ENCODE measurements around the gene STMP1. TPM values are rescaled to one million over a fixed set of nuclear protein-coding genes. Genes with fewer than 3 reads are reported as not detected.

The STMP1 gene
- total and polyA plus RNA-seq, 10 donors = 17.4 to 27.0 (median 23.1) TPM

DNA sequence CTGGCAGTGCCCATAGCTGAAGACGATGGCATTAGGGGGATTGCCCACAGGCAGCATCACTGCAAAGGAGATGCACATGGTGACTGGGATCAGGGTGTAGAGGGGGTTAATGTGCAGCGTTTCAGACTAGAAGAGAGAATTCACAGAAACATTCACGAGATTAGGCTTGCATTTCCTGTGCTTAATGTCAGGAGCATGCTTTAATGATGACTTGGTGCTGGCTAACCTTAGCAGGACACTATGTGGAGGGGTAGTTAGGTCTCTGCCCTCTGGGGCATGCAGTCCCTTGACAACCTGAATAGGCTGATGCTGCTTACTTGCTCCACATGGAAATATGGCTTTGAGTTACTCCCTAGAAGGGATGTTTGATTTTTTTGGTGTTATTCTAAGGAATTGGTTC, 21.8 kb downstream of the STMP1 start:
- Histone ChIP-seq H3K9me3 (no peaks in the 10 kb centered on the region), H3K27me3 (replicated peaks in 1 of 7) (no peaks in the 10 kb centered on the region), H3K4me3 (no peak overlapping the region), H3K36me3 (peaks cover 0 to 53% (median 0%) of the 10 kb centered on the region in 6 donors), H3K4me1 (peaks cover 0 to 13% (median 0%) of the 10 kb centered on the region in 6 donors), H3K27ac (no peak overlapping the region)
- TF ChIP-seq POLR2AphosphoS5 (IDR thresholded peaks at IDR 0.05) = no peak
- no peak for TF ChIP-seq POLR2A (IDR thresholded peaks at IDR 0.05)
- TF ChIP-seq, protein P1, sequence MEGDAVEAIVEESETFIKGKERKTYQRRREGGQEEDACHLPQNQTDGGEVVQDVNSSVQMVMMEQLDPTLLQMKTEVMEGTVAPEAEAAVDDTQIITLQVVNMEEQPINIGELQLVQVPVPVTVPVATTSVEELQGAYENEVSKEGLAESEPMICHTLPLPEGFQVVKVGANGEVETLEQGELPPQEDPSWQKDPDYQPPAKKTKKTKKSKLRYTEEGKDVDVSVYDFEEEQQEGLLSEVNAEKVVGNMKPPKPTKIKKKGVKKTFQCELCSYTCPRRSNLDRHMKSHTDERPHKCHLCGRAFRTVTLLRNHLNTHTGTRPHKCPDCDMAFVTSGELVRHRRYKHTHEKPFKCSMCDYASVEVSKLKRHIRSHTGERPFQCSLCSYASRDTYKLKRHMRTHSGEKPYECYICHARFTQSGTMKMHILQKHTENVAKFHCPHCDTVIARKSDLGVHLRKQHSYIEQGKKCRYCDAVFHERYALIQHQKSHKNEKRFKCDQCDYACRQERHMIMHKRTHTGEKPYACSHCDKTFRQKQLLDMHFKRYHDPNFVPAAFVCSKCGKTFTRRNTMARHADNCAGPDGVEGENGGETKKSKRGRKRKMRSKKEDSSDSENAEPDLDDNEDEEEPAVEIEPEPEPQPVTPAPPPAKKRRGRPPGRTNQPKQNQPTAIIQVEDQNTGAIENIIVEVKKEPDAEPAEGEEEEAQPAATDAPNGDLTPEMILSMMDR (IDR thresholded peaks at IDR 0.05 in 8 of 11, conservative IDR thresholded peaks at IDR 0.05 in 3 of 11) = no peak
- intact Hi-C loops (cut with DNase I; ENCODE audit: low total_unique reads) = no loop called here
- WGBS, 5 donors = 52 to 76% (median 72%) methylated on average over 3 of the region's 3 CpGs
- no peak for DNase-seq

DNA sequence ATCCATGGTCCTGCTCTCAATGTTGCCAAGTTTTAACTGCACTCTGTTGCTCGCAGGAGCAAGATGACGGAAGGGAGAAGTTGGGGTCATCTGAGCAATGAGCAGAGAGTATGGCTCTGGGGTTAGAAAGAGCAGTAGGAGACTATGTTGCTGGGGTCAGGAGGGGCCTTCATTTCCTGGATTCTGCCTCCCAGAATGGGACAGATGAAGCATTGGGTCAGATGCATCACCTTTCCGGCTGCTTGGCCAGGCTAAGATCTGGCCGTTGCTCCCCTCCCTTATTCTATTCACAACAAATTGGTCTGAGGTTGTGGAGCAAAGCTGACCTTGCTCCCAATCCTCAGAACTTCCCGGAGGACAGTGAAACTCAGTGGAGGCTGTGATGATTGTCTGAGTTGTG, 22.4 kb downstream of the STMP1 start:
- no peak for TF ChIP-seq POLR2AphosphoS5 (IDR thresholded peaks at IDR 0.05)
- TF ChIP-seq POLR2A (IDR thresholded peaks at IDR 0.05) = no peak
- TF ChIP-seq, protein P1 (IDR thresholded peaks at IDR 0.05 in 8 of 11, conservative IDR thresholded peaks at IDR 0.05 in 3 of 11) = no peak
- intact Hi-C loops (cut with DNase I; ENCODE audit: low total_unique reads) = no loop called here

DNA sequence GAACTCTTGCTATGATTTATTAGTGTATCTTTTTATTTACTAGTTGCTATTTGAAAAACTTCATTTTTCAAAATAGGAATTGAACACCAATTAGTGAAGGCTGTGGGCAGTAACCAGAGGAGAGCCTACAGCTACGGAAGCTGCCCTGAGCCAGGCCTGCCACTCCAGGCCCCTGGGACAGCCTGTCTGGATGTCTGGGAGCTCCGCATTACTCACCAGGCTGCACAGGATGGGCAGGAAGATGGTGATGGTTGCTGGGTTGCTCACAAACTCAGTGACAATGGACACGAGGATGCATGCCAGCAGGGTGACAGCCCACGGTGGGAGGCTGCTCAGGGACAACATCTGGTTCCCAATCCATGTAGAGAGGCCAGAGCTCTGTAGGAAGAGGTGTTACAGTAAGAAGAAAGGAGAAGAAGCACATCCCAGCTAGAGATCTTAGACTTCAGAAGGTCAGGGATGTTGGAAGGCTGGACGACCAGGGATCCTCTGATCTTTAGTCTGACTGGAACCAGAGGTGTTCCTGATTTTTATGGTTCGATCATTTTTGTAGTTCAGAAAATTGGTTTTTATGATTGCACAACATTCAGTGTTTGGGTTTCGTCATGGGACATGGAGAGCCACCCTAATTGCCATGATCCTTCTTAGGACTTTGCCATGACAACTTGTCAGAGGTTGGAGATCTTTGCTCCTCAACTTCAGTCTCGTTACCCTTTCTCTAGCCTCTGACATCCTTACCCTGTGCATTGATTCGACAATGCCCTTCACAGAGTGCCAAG, 23.2 kb downstream of the STMP1 start:
- Histone ChIP-seq H3K36me3 (peaks cover 0 to 46% (median 0%) of the 10 kb centered on the region in 6 donors), H3K27ac (peak overlapping the region in 1 of 8 donors; percentile 7), H3K4me3 (no peak overlapping the region), H3K9me3 (no peaks in the 10 kb centered on the region), H3K27me3 (replicated peaks in 1 of 7) (no peaks in the 10 kb centered on the region), H3K4me1 (peaks cover 0 to 13% (median 0%) of the 10 kb centered on the region in 6 donors)
- intact Hi-C loops (cut with DNase I; ENCODE audit: low total_unique reads) = no loop called here
- no peak for TF ChIP-seq POLR2AphosphoS5 (IDR thresholded peaks at IDR 0.05)
- TF ChIP-seq POLR2A (IDR thresholded peaks at IDR 0.05) = no peak
- TF ChIP-seq, protein P1 (IDR thresholded peaks at IDR 0.05 in 8 of 11, conservative IDR thresholded peaks at IDR 0.05 in 3 of 11) = no peak
- WGBS, 5 donors = 80 to 91% (median 83%) methylated on average over 9 of the region's 9 CpGs
- DNase-seq = no peak

More for the DNA sequence above, 22.4 kb downstream of the STMP1 start:
- peak overlapping the region in 1 of 8 donors; percentile 7 for H3K27ac ChIP-seq
- no peak overlapping the region for H3K4me3 ChIP-seq
- peaks cover 0 to 13% (median 0%) of the 10 kb centered on the region in 6 donors for H3K4me1 ChIP-seq
- H3K27me3 ChIP-seq (replicated peaks in 1 of 7) = no peaks in the 10 kb centered on the region
- peaks cover 0 to 51% (median 0%) of the 10 kb centered on the region in 6 donors for H3K36me3 ChIP-seq
- no peak for DNase-seq
- 79 to 91% (median 87%) methylated on average over 5 of the region's 5 CpGs for WGBS, 5 donors
- no peaks in the 10 kb centered on the region for H3K9me3 ChIP-seq

DNA sequence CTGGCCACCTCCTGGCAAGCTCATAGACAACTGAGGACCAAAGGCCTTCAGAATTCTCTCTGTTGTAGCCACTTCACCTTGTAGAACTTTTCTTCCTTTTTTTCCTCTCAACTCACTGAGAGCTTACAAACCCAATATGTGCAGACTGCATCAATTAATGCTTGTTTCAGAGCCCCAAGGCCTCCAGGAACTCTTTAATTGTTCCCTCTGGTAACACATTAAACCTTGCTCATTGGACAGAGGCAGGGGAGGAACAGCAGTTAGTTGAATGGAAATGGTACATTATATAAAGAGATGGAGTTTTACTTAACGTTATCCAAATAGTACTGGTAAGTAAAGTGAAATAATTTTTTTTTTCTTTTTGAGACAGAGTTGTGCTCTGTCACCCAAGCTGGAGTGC, 25.2 kb downstream of the STMP1 start:
- H3K27ac ChIP-seq = no peak overlapping the region
- H3K4me1 ChIP-seq = peaks cover 0 to 6% (median 0%) of the 10 kb centered on the region in 6 donors
- intact Hi-C loops (cut with DNase I; ENCODE audit: low total_unique reads) = no loop called here
- no peaks in the 10 kb centered on the region for H3K27me3 ChIP-seq (replicated peaks in 1 of 7)
- TF ChIP-seq POLR2AphosphoS5 (IDR thresholded peaks at IDR 0.05) (no peak), POLR2A (IDR thresholded peaks at IDR 0.05) (no peak)
- TF ChIP-seq, protein P1 (IDR thresholded peaks at IDR 0.05 in 8 of 11, conservative IDR thresholded peaks at IDR 0.05 in 3 of 11) = no peak
- no peak for DNase-seq
- H3K9me3 ChIP-seq = no peaks in the 10 kb centered on the region
- H3K4me3 ChIP-seq = no peak overlapping the region
- 0 to 42% (median 0%) methylated on average over 1 of the region's 1 CpG for WGBS, 5 donors
- peaks cover 0 to 39% (median 0%) of the 10 kb centered on the region in 6 donors for H3K36me3 ChIP-seq
